Choroid plexus epithelial cell (primary cell): ENCODE measurements around the gene SYNGR4.

Source experiments
- DNase-seq: peaks from one replicate; pipeline ENCODE4 v3.0.0-alpha.2; 2010; ENCODE audit warnings: low read depth
- H3K4me3 ChIP-seq: 2 replicates; pipeline ENCODE4 v1.5.1; 2011; ENCODE audit warnings: low read depth, mild to moderate bottlenecking, control low read depth, low read length, moderate library complexity
- CTCF ChIP-seq: conservative IDR thresholded peaks from 2 replicates; pipeline ENCODE4 v1.5.1; 2011; ENCODE audit warnings: low read depth, mild to moderate bottlenecking, control low read depth, inconsistent platforms, low read length, moderate library complexity

SYNGR4 gene

GRCh38 chr19:48321622-48322591 is 42.3 kb upstream of the SYNGR4 start:
- peak; percentile 100 for DNase-seq
- H3K4me3 ChIP-seq = peak overlapping the region; percentile 56
- no peak for TF ChIP-seq CTCF

GRCh38 chr19:48325265-48325910 is 38.8 kb upstream of the SYNGR4 start, which contains the start of gene EMP3:
TSS of gene EMP3 (plus strand) at chr19:48325552. CDS start at chr19:48326845, 1,293 bp downstream.
- TF ChIP-seq CTCF = no peak
- peak; percentile 96 for DNase-seq

GRCh38 chr19:48329167-48329891 is 34.8 kb upstream of the SYNGR4 start:
- H3K4me3 ChIP-seq = peak overlapping the region; percentile 10
- peak; percentile 65 for DNase-seq
- no peak for TF ChIP-seq CTCF

More at GRCh38 chr19:48325265-48325910, 38.8 kb upstream of the SYNGR4 start, which contains the start of gene EMP3:
- H3K4me3 ChIP-seq = peak within 1 kb of the TSS; percentile 74

GRCh38 chr19:48330012-48330681 is 34.0 kb upstream of the SYNGR4 start:
- no peak for DNase-seq
- TF ChIP-seq CTCF = no peak
- no peak overlapping the region for H3K4me3 ChIP-seq

GRCh38 chr19:48332351-48332661 is 31.9 kb upstream of the SYNGR4 start:
- no peak for TF ChIP-seq CTCF
- no peak for DNase-seq
- peak overlapping the region; percentile 46 for H3K4me3 ChIP-seq

- no peak for TF ChIP-seq CTCF
- peak; percentile 100 for DNase-seq
These were observed 31.3 kb upstream of the SYNGR4 start for GRCh38 chr19:48332662-48333466.

More at GRCh38 chr19:48332662-48333466, 31.3 kb upstream of the SYNGR4 start:
- peak overlapping the region; percentile 55 for H3K4me3 ChIP-seq
